ENCODE results near the gene TMCC2. TPM values are rescaled to one million over a fixed set of nuclear protein-coding genes. Genes with fewer than 3 reads are reported as not detected.
"Not testable (repeated sequence)": the region's sequence is repeated elsewhere in the genome, so short reads cannot be mapped to it uniquely, and the experiment has no call there.

TMCC2 gene
- total and polyA plus RNA-seq, 2 of the 4 experiments (the other 2 are of a cell fraction), result 2.0 to 4.2 TPM

DNA sequence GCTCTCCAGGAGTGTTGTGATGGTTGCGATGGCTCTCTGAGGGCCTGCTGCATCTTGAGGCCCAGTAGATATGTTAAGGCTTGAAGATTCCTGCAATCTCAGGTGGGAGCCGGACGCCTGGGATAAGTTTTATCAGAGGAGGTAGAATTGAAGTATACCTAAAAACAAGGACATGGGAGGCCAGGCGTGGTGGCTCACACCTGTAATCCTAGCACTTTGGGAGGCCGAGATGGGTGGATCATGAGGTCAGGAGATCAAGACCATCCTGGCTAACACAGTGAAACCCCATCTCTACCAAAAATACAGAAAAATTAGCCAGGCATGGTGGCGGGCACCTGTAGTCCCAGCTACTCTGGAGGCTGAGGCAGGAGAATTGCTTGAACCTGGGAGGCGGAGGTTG lies 6.2 kb downstream of the TMCC2 start:
- H3K56ac ChIP-seq (ENCODE audit: extremely low read depth, insufficient read depth, low read length); CTCF ChIA-PET; H3K4me3 ChIP-seq (ENCODE audit: insufficient read depth, low read depth, low read length); H3K36me3 ChIP-seq (ENCODE audit: control insufficient read depth, insufficient read depth, low read length); H3K9me3 ChIP-seq (ENCODE audit: control insufficient read depth, insufficient read depth, low read length); H2AFZ ChIP-seq (replicated peaks; ENCODE audit: low read length, poor library complexity); H3K4me2 ChIP-seq (ENCODE audit: low read depth, low read length); H2AK5ac ChIP-seq (ENCODE audit: low read depth, low read length); ATAC-seq (ENCODE audit: low read depth); intact Hi-C loops (cut with micrococcal nuclease); H3K79me1 ChIP-seq (ENCODE audit: low read depth in 1 of 2, low read length in 2 of 2); H3K23ac ChIP-seq (ENCODE audit: low read depth, low read length); H3K4me1 ChIP-seq (ENCODE audit: control insufficient read depth, insufficient read depth, low read length); H2BK20ac ChIP-seq (ENCODE audit: low read depth, low read length); H4K91ac ChIP-seq (ENCODE audit: insufficient read depth, low read depth, low read length); H2AK9ac ChIP-seq (replicated peaks; ENCODE audit: low read depth, low read length, poor library complexity); H3K18ac ChIP-seq (ENCODE audit: low read depth, low read length); H2BK15ac ChIP-seq (ENCODE audit: low read depth, low read length); DNase-seq; H3K4ac ChIP-seq (ENCODE audit: low read depth, low read length); POLR2A ChIA-PET (ENCODE audit: unreplicated experiment); in situ Hi-C loops (cut with MboI; ENCODE audit: low sequenced_read_pairs); BruUV-seq (replicated peaks); H2BK5ac ChIP-seq (ENCODE audit: low read depth, low read length, poor library complexity, severe bottlenecking); H4K5ac ChIP-seq (ENCODE audit: low read depth, low read length); H3K27me3 ChIP-seq (ENCODE audit: control insufficient read depth, insufficient read depth, low read length); H3K9ac ChIP-seq (ENCODE audit: low read depth, low read length); H4K8ac ChIP-seq (ENCODE audit: low read depth in 2 of 2, low read length in 2 of 2); dilution Hi-C loops (cut with HindIII; ENCODE audit: low sequenced_read_pairs, unreplicated experiment); H3K27ac ChIP-seq (ENCODE audit: insufficient read depth, low read length); H4K20me1 ChIP-seq (ENCODE audit: insufficient read depth, low read length); H3K9me1 ChIP-seq (ENCODE audit: insufficient read depth, low read length); H2BK120ac ChIP-seq (ENCODE audit: low read depth, low read length); H3K14ac ChIP-seq (replicated peaks; ENCODE audit: low read depth, low read length): not testable (repeated sequence)
- no CpG with 5 or more reads among the region's 7 CpGs for WGBS, 2 experiments (ENCODE audit: extremely low coverage in 2 of 2, insufficient read length in 1 of 2)
